IMR-90 (cell line): Measurements from ENCODE around the gene C5orf58. TPM values are rescaled to one million over a fixed set of nuclear protein-coding genes. Genes with fewer than 3 reads are reported as not detected.

ENCODE experiments used
- ATAC-seq: fragments of 200-7000 bp; cut with Tn5 transposase; 2 replicates; pipeline ENCODE4 v1.9.1; 2020; ENCODE audit warnings: low read depth, mild to moderate bottlenecking, moderate library complexity
- BruUV-seq: library from RNA; stranded (reverse); fragments of 400-500 nt; replicated peaks from 2 replicates; lab custom pipeline; 2021; lab: Mats Ljungman, UMichigan
- CTCF ChIA-PET: fragments of 300-600 bp; formaldehyde crosslinking; extraction: SDS; loops from one replicate; lab custom pipeline; 2021; ENCODE audit warnings: antibody characterized with exemption; lab: Yijun Ruan, JAX
- POLR2A ChIA-PET: fragments of 300-600 bp; sonication (Branson Sonifier 250); formaldehyde crosslinking; loops from one replicate; lab custom pipeline; 2022; ENCODE audit warnings: antibody characterized with exemption; ENCODE audit not compliant: unreplicated experiment; lab: Charles Lee
- DNase-seq: peaks from one replicate; pipeline ENCODE4 v3.0.0; 2013
- H2AFZ ChIP-seq: replicated peaks from 2 replicates; pipeline ENCODE3; 2013; ENCODE audit warnings: low read length, mild to moderate bottlenecking; ENCODE audit not compliant: poor library complexity
- H2AK5ac ChIP-seq: 2 replicates; pipeline ENCODE4 v1.6.1; 2013; ENCODE audit warnings: low read depth, low read length, inconsistent platforms
- H2AK9ac ChIP-seq: replicated peaks from 2 replicates; pipeline ENCODE3; 2013; ENCODE audit warnings: mild to moderate bottlenecking, low read depth, low read length, moderate library complexity; ENCODE audit not compliant: poor library complexity
- H2BK120ac ChIP-seq: 2 replicates; pipeline ENCODE4 v1.6.1; 2013; ENCODE audit warnings: low read depth, low read length, inconsistent platforms
- H2BK15ac ChIP-seq: 3 replicates; pipeline ENCODE4 v1.6.1; 2013; ENCODE audit warnings: low read depth, low read length, inconsistent platforms
- H2BK20ac ChIP-seq: 2 replicates; pipeline ENCODE4 v1.6.1; 2013; ENCODE audit warnings: low read depth, mild to moderate bottlenecking, inconsistent platforms, low read length, moderate library complexity
- H2BK5ac ChIP-seq: 2 replicates; pipeline ENCODE4 v1.6.1; 2013; ENCODE audit warnings: mild to moderate bottlenecking, low read depth, low read length, inconsistent platforms; ENCODE audit not compliant: poor library complexity, severe bottlenecking
- H3K14ac ChIP-seq: replicated peaks from 2 replicates; pipeline ENCODE4 v1.6.1; 2013; ENCODE audit warnings: low read depth, low read length, inconsistent platforms
- H3K18ac ChIP-seq: 2 replicates; pipeline ENCODE4 v1.6.1; 2013; ENCODE audit warnings: low read depth, low read length, control low read depth
- H3K23ac ChIP-seq: 2 replicates; pipeline ENCODE4 v1.6.1; 2013; ENCODE audit warnings: low read depth, low read length, inconsistent platforms
- H3K27ac ChIP-seq: 2 replicates; pipeline ENCODE4 v1.5.1; 2013; ENCODE audit warnings: mild to moderate bottlenecking, control low read depth, low read length; ENCODE audit not compliant: insufficient read depth
- H3K27me3 ChIP-seq: 2 replicates; pipeline ENCODE4 v1.6.1; 2013; ENCODE audit warnings: low read length; ENCODE audit not compliant: control insufficient read depth, insufficient read depth
- H3K36me3 ChIP-seq: 2 replicates; pipeline ENCODE4 v1.6.1; 2013; ENCODE audit warnings: low read length, mixed read lengths; ENCODE audit not compliant: control insufficient read depth, insufficient read depth
- H3K4ac ChIP-seq: 2 replicates; pipeline ENCODE4 v1.6.1; 2013; ENCODE audit warnings: low read depth, low read length, inconsistent platforms
- H3K4me1 ChIP-seq: 2 replicates; pipeline ENCODE4 v1.6.1; 2013; ENCODE audit warnings: low read length, mixed read lengths; ENCODE audit not compliant: control insufficient read depth, insufficient read depth
- H3K4me2 ChIP-seq: 2 replicates; pipeline ENCODE4 v1.6.1; 2013; ENCODE audit warnings: low read depth, mild to moderate bottlenecking, control low read depth, low read length, moderate library complexity
- H3K4me3 ChIP-seq: 2 replicates; pipeline ENCODE4 v1.5.1; 2013; ENCODE audit warnings: low read depth, mild to moderate bottlenecking, control low read depth, low read length, moderate library complexity; ENCODE audit not compliant: insufficient read depth
- H3K56ac ChIP-seq: 2 replicates; pipeline ENCODE4 v1.6.1; 2013; ENCODE audit warnings: low read length, inconsistent platforms; ENCODE audit not compliant: insufficient read depth; ENCODE audit errors: extremely low read depth
- H3K79me1 ChIP-seq, 2 experiments: 2 replicates each; pipeline ENCODE4 v1.6.1; 2013; ENCODE audit warnings: low read length in 2 of 2, inconsistent platforms in 1 of 2, low read depth in 1 of 2
- H3K9ac ChIP-seq: 2 replicates; pipeline ENCODE4 v1.6.1; 2013; ENCODE audit warnings: low read depth, low read length, control low read depth
- H3K9me1 ChIP-seq: 2 replicates; pipeline ENCODE4 v1.6.1; 2013; ENCODE audit warnings: low read length, inconsistent platforms; ENCODE audit not compliant: insufficient read depth
- H3K9me3 ChIP-seq: 2 replicates; pipeline ENCODE4 v1.6.1; 2013; ENCODE audit warnings: low read length; ENCODE audit not compliant: control insufficient read depth, insufficient read depth
- H4K20me1 ChIP-seq: 2 replicates; pipeline ENCODE4 v1.6.1; 2013; ENCODE audit warnings: low read length, inconsistent platforms; ENCODE audit not compliant: insufficient read depth
- H4K5ac ChIP-seq: 2 replicates; pipeline ENCODE4 v1.6.1; 2013; ENCODE audit warnings: mild to moderate bottlenecking, low read depth, low read length, control low read depth
- H4K8ac ChIP-seq, 2 experiments: 2 replicates each; pipeline ENCODE4 v1.6.1; 2013; ENCODE audit warnings: low read depth in 2 of 2, low read length in 2 of 2, control low read depth in 1 of 2, inconsistent platforms in 1 of 2
- H4K91ac ChIP-seq: 2 replicates; pipeline ENCODE4 v1.6.1; 2013; ENCODE audit warnings: low read depth, low read length, inconsistent platforms; ENCODE audit not compliant: insufficient read depth
- CHD1 ChIP-seq: IDR thresholded peaks from 2 replicates; pipeline ENCODE4 v1.6.1; 2012; ENCODE audit warnings: low read depth, low read length, improper control_type of control experiment
- FOS ChIP-seq: fragments of 150-350 bp; IDR thresholded peaks from 2 replicates; pipeline ENCODE4 v1.6.1; 2016; ENCODE audit warnings: low read depth, low read length
- MAFK ChIP-seq: IDR thresholded peaks from 2 replicates; pipeline ENCODE4 v1.6.1; 2012; ENCODE audit warnings: low read depth, low read length, improper control_type of control experiment
- MAZ ChIP-seq: IDR thresholded peaks from 2 replicates; pipeline ENCODE4 v1.6.1; 2012; ENCODE audit warnings: low read depth, mild to moderate bottlenecking, low read length, improper control_type of control experiment, moderate library complexity, borderline replicate concordance
- MXI1 ChIP-seq: IDR thresholded peaks from 2 replicates; pipeline ENCODE4 v1.6.1; 2012; ENCODE audit warnings: low read depth, mild to moderate bottlenecking, low read length, moderate library complexity, borderline replicate concordance
- NFE2L2 ChIP-seq: fragments of 150-350 bp; IDR thresholded peaks from 2 replicates; pipeline ENCODE4 v1.6.1; 2016; ENCODE audit warnings: low read depth, mild to moderate bottlenecking, low read length
- POLR2A ChIP-seq: IDR thresholded peaks from 2 replicates; pipeline ENCODE4 v1.6.1; 2012; ENCODE audit warnings: mild to moderate bottlenecking, low read depth, low read length
- WGBS, 2 experiments: methylation state at CpG; one replicate each; pipeline versions ENCODE4 v1.1.5 to v1.1.7; 2013; ENCODE audit warnings: missing lambda C conversion rate in 2 of 2; ENCODE audit not compliant: insufficient read length in 1 of 2; ENCODE audit errors: extremely low coverage in 2 of 2; 5-methylcytosine and 5-hydroxymethylcytosine counted together
- dilution Hi-C: fragments of 300-500 bp; cut with HindIII; formaldehyde crosslinking; loops from one replicate; pipeline ENCODE4 v1.14.3; 2018; ENCODE audit warnings: low sequenced_read_pairs; ENCODE audit not compliant: unreplicated experiment
- in situ Hi-C: fragments of 300-500 bp; cut with MboI; formaldehyde crosslinking; loops from 3 replicates; pipeline ENCODE4 v1.14.3; 2019; ENCODE audit warnings: low sequenced_read_pairs, inconsistent platforms, mixed read lengths
- intact Hi-C: fragments of 100-400 bp; cut with micrococcal nuclease; formaldehyde crosslinking; loops from 2 replicates; pipeline ENCODE4 v1.10.0; 2022
- polyA plus RNA-seq, 3 experiments: library from polyadenylated mRNA; depleted of rRNA; stranded (reverse); fragments of >200 nt; gene quantifications; 2 replicates each; pipeline ENCODE4 v1.2.3, GENCODE V29; 2012; ENCODE audit warnings: low replicate concordance in 1 of 3
- total RNA-seq: library from RNA; depleted of rRNA; stranded (reverse); fragments of >200 nt; gene quantifications from 2 replicates; pipeline ENCODE4 v1.2.3, GENCODE V29; 2012
- TF ChIP-seq, protein P1 (sequence below): conservative IDR thresholded peaks from 2 replicates; pipeline ENCODE4 v1.5.1; 2012; ENCODE audit warnings: mild to moderate bottlenecking, low read depth, low read length, improper control_type of control experiment

Gene C5orf58
- total and polyA plus RNA-seq, 2 of the 4 experiments (the other 2 are of a cell fraction): not detected

DNA sequence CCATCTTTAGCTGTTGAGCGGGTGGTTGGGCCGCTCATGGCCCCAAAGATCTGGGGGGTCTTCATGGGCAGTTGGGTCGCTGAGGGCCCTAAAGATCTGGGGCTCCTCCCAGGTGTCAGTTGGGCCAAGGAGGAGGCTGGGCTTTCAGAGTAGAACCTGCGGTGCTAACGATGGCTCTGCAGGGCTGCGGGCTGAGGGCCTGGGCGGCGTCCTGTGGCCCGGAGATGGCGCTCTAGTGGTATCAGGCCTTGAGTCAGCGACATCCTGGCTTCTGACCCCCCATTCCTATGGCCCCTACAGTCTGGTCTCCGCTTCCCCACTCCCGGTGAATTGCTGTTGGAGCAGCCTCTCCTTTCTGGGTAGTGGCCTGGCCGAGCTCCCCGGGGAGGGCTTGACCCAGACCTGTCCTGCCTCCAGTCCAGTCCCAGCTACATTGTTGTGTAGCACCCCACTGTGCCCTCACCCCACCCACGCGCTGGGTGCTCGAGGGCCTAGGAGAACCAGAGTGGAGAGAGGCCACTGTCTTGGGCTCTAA lies 640 bp downstream of the C5orf58 start:
- Histone ChIP-seq H3K23ac (no peak overlapping the region), H3K4me2 (no peak overlapping the region), H3K9me1 (no peaks in the 10 kb centered on the region), H3K56ac (no peak overlapping the region), H4K8ac (no peak overlapping the region), H4K91ac (no peak overlapping the region), H3K4ac (no peak overlapping the region), H3K4me3 (no peak overlapping the region), H2AK9ac (no peak overlapping the region), H2AFZ (no peak overlapping the region), H4K5ac (no peak overlapping the region), H3K36me3 (no peaks in the 10 kb centered on the region), H2AK5ac (no peak overlapping the region), H2BK5ac (no peak overlapping the region), H3K27me3 (no peaks in the 10 kb centered on the region), H2BK20ac (no peak overlapping the region), H3K9ac (no peak overlapping the region), H3K14ac (no peak overlapping the region), H3K27ac (no peak overlapping the region), H3K18ac (no peak overlapping the region), H3K9me3 (no peaks in the 10 kb centered on the region), H2BK15ac (no peak overlapping the region), H4K20me1 (no peaks in the 10 kb centered on the region), H3K79me1 (no peaks in the 10 kb centered on the region), H3K4me1 (no peaks in the 10 kb centered on the region), H2BK120ac (no peak overlapping the region)
- BruUV-seq: no TSS peak
- WGBS, 2 experiments: 80% methylated on average over 7 of the region's 18 CpGs; no CpG with 5 or more reads in 1 of the 2 experiments
- dilution Hi-C loops: no loop called here
- in situ Hi-C loops: no loop called here
- ChIA-PET POLR2A (no interaction called here), CTCF (no interaction called here)
- DNase-seq: no peak
- no peak for ATAC-seq
- intact Hi-C loops: no loop called here
- TF ChIP-seq MAZ: no peak
- no peak for TF ChIP-seq MXI1
- TF ChIP-seq FOS: no peak
- no peak for TF ChIP-seq NFE2L2
- TF ChIP-seq, protein P1, sequence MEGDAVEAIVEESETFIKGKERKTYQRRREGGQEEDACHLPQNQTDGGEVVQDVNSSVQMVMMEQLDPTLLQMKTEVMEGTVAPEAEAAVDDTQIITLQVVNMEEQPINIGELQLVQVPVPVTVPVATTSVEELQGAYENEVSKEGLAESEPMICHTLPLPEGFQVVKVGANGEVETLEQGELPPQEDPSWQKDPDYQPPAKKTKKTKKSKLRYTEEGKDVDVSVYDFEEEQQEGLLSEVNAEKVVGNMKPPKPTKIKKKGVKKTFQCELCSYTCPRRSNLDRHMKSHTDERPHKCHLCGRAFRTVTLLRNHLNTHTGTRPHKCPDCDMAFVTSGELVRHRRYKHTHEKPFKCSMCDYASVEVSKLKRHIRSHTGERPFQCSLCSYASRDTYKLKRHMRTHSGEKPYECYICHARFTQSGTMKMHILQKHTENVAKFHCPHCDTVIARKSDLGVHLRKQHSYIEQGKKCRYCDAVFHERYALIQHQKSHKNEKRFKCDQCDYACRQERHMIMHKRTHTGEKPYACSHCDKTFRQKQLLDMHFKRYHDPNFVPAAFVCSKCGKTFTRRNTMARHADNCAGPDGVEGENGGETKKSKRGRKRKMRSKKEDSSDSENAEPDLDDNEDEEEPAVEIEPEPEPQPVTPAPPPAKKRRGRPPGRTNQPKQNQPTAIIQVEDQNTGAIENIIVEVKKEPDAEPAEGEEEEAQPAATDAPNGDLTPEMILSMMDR: no peak
- no peak for TF ChIP-seq CHD1
- no peak for TF ChIP-seq MAFK
- TF ChIP-seq POLR2A: no peak
